ENCODE results near the gene AIPL1. TPM values are rescaled to one million over a fixed set of nuclear protein-coding genes. Genes with fewer than 3 reads are reported as not detected.
A peak's percentile ranks its signal among the peaks of the same experiment; 100 is the strongest.

The AIPL1 gene
- total RNA-seq, 1 experiment from 2014 or later: not detected

GRCh38 chr17:6422654-6423241 lies 12.2 kb downstream of the AIPL1 start:
- ChIA-PET POLR2A (no interaction called here), CTCF (interaction anchor here (0.7 kb wide), 1 partner anchor 643 kb away, joined by 3 read pairs; no protein-coding TSS in a partner anchor)
- no peak for TF ChIP-seq TCF7L2 (IDR thresholded peaks at IDR 0.05; ENCODE audit: low read depth, low read length)
- no peak for TF ChIP-seq POLR2AphosphoS5 (IDR thresholded peaks at IDR 0.05; ENCODE audit: low read depth, low read length)
- intact Hi-C loops (cut with micrococcal nuclease; ENCODE audit: unreplicated experiment): loop anchor here (2.0 kb wide), 1 partner anchor 836 kb away; no protein-coding TSS in a partner anchor
- in situ Hi-C loops (cut with HindIII; ENCODE audit: low pct_unique_long_range_greater_than_20kb, low sequenced_read_pairs): no loop called here
- no peaks in the 10 kb centered on the region for H3K4me1 ChIP-seq (ENCODE audit: control insufficient read depth, insufficient read depth, low read length)
- no TSS peak for BruUV-seq (replicated peaks)
- ATAC-seq (no peak), DNase-seq (ENCODE audit: low read depth, low spot score) (no peak)
- no peaks in the 10 kb centered on the region for H3K9me3 ChIP-seq (ENCODE audit: control insufficient read depth, insufficient read depth, low read depth, low read length)
- H3K4me3 ChIP-seq (ENCODE audit: low read depth in 2 of 2, low read length in 2 of 2): no peak overlapping the region
- no peaks in the 10 kb centered on the region for H3K36me3 ChIP-seq (ENCODE audit: control insufficient read depth, insufficient read depth, low read length)
- no peaks in the 10 kb centered on the region for H3K27me3 ChIP-seq (ENCODE audit: control insufficient read depth, insufficient read depth, low read length)
- H3K27ac ChIP-seq (ENCODE audit: low read length): no peak overlapping the region

DNA sequence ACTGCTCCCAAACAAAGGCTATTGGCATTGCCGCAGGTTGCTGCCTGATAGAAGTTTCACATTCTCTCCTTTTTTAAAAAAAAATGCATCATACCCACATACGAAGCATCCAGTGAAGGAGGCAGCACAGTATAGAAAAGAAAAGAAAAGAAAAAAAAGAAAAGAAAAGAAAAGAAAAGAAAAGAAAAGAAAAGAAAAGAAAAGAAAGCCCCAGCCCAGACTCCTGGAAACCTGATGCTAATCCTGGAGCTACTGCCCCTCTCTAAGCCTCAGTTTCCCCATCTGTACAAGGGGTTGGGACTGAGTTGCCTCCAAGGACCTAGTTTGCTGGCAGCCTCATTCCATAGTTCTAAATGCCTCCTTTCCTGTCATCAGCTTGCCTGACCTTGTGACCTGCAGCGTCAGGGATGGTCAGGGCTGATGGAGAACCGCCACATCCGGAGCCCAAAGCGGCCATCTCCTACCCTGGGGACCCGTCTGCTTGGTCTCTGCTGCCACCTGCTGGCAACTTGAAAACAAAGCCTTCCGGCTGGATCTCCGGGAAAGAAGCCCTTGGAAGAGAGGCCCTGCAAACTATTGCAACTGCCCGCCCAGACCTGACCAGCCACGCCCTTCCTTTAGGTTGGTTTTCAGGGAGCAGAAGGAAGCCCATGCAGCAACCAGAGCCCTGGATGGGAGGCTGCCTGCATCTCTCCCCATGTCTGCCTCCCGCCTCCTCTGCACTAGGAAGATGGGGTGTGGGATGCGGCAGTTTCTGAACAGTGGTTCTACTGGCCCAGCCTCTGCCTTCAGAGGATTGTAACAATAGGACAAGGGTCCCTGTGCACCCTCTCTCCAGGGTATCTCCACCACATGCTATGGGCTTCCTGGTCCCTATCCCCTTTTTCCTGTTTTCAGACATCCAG lies 13.0 kb downstream of the AIPL1 start:
- ChIA-PET POLR2A (no interaction called here), CTCF (interaction anchor here (0.7 kb wide), 1 partner anchor 642 kb away, joined by 3 read pairs; no protein-coding TSS in a partner anchor)
- in situ Hi-C loops (cut with HindIII; ENCODE audit: low pct_unique_long_range_greater_than_20kb, low sequenced_read_pairs) (no loop called here), intact Hi-C loops (cut with micrococcal nuclease; ENCODE audit: unreplicated experiment) (loop anchor here (2.0 kb wide), 1 partner anchor 835 kb away; no protein-coding TSS in a partner anchor)
- Histone ChIP-seq H3K36me3 (ENCODE audit: control insufficient read depth, insufficient read depth, low read length) (no peaks in the 10 kb centered on the region), H3K27ac (ENCODE audit: low read length) (no peak overlapping the region), H3K4me3 (ENCODE audit: low read depth in 2 of 2, low read length in 2 of 2) (no peak overlapping the region), H3K4me1 (ENCODE audit: control insufficient read depth, insufficient read depth, low read length) (no peaks in the 10 kb centered on the region), H3K27me3 (ENCODE audit: control insufficient read depth, insufficient read depth, low read length) (no peaks in the 10 kb centered on the region), H3K9me3 (ENCODE audit: control insufficient read depth, insufficient read depth, low read depth, low read length) (no peaks in the 10 kb centered on the region)
- no TSS peak for BruUV-seq (replicated peaks)
- ATAC-seq (peak; percentile 94), DNase-seq (ENCODE audit: low read depth, low spot score) (peak; percentile 55)
- TF ChIP-seq, protein P1, sequence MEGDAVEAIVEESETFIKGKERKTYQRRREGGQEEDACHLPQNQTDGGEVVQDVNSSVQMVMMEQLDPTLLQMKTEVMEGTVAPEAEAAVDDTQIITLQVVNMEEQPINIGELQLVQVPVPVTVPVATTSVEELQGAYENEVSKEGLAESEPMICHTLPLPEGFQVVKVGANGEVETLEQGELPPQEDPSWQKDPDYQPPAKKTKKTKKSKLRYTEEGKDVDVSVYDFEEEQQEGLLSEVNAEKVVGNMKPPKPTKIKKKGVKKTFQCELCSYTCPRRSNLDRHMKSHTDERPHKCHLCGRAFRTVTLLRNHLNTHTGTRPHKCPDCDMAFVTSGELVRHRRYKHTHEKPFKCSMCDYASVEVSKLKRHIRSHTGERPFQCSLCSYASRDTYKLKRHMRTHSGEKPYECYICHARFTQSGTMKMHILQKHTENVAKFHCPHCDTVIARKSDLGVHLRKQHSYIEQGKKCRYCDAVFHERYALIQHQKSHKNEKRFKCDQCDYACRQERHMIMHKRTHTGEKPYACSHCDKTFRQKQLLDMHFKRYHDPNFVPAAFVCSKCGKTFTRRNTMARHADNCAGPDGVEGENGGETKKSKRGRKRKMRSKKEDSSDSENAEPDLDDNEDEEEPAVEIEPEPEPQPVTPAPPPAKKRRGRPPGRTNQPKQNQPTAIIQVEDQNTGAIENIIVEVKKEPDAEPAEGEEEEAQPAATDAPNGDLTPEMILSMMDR (IDR thresholded peaks at IDR 0.05): peak; percentile 88
- TF ChIP-seq POLR2AphosphoS5 (IDR thresholded peaks at IDR 0.05; ENCODE audit: low read depth, low read length): no peak

- TF ChIP-seq, protein P2, sequence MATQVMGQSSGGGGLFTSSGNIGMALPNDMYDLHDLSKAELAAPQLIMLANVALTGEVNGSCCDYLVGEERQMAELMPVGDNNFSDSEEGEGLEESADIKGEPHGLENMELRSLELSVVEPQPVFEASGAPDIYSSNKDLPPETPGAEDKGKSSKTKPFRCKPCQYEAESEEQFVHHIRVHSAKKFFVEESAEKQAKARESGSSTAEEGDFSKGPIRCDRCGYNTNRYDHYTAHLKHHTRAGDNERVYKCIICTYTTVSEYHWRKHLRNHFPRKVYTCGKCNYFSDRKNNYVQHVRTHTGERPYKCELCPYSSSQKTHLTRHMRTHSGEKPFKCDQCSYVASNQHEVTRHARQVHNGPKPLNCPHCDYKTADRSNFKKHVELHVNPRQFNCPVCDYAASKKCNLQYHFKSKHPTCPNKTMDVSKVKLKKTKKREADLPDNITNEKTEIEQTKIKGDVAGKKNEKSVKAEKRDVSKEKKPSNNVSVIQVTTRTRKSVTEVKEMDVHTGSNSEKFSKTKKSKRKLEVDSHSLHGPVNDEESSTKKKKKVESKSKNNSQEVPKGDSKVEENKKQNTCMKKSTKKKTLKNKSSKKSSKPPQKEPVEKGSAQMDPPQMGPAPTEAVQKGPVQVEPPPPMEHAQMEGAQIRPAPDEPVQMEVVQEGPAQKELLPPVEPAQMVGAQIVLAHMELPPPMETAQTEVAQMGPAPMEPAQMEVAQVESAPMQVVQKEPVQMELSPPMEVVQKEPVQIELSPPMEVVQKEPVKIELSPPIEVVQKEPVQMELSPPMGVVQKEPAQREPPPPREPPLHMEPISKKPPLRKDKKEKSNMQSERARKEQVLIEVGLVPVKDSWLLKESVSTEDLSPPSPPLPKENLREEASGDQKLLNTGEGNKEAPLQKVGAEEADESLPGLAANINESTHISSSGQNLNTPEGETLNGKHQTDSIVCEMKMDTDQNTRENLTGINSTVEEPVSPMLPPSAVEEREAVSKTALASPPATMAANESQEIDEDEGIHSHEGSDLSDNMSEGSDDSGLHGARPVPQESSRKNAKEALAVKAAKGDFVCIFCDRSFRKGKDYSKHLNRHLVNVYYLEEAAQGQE (IDR thresholded peaks at IDR 0.05; ENCODE audit: insufficient read depth in 1 of 2, low read depth in 2 of 2, low read length in 1 of 2): no peak
- TF ChIP-seq POLR2AphosphoS5 (IDR thresholded peaks at IDR 0.05; ENCODE audit: low read depth, low read length) (no peak), TCF7L2 (IDR thresholded peaks at IDR 0.05; ENCODE audit: low read depth, low read length) (no peak)
- TF ChIP-seq, protein P1 (IDR thresholded peaks at IDR 0.05): peak; percentile 71
- H3K27ac ChIP-seq (ENCODE audit: low read length): no peak overlapping the region
- ChIA-PET POLR2A (no interaction called here), CTCF (no interaction called here)
- H3K4me3 ChIP-seq (ENCODE audit: low read depth in 2 of 2, low read length in 2 of 2): no peak overlapping the region
- H3K27me3 ChIP-seq (ENCODE audit: control insufficient read depth, insufficient read depth, low read length): no peaks in the 10 kb centered on the region
- H3K9me3 ChIP-seq (ENCODE audit: control insufficient read depth, insufficient read depth, low read depth, low read length): no peaks in the 10 kb centered on the region
- no TSS peak for BruUV-seq (replicated peaks)
- in situ Hi-C loops (cut with HindIII; ENCODE audit: low pct_unique_long_range_greater_than_20kb, low sequenced_read_pairs) (no loop called here), intact Hi-C loops (cut with micrococcal nuclease; ENCODE audit: unreplicated experiment) (no loop called here)
- H3K36me3 ChIP-seq (ENCODE audit: control insufficient read depth, insufficient read depth, low read length): no peaks in the 10 kb centered on the region
- no peaks in the 10 kb centered on the region for H3K4me1 ChIP-seq (ENCODE audit: control insufficient read depth, insufficient read depth, low read length)
- ATAC-seq (peak; percentile 67; the same call in 1 of the 2 replicates), DNase-seq (ENCODE audit: low read depth, low spot score) (no peak)
Measured at GRCh38 chr17:6420173-6420641, 14.7 kb downstream of the AIPL1 start.
